Measurements from ENCODE around the gene FOXK1.

The FOXK1 gene

DNA sequence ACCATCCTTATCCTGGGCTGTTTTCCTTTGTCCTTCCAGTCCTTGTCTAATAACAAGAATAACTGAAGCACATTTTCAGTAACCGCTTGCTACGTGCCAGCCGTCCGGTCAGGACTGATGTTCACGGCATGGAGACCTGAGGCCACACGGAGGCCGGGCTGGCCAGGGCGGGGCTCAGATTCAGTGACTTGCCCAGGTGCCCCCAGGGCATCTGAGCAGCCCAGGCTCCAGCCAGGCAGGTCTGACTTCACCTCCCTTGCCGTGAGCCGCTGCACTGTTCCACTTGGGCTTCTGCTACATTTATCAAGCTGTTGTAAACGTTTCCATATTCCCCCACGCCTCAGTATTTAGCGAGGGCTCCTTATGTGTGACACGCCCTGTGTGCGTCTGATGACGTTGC lies 49.7 kb downstream of the FOXK1 start:
- Mint-ChIP-seq H3K9me3 (no peaks in the 10 kb centered on the region), H3K4me3 (no peak overlapping the region), H3K36me3 (ENCODE audit: low read depth) (peaks cover 63% of the 10 kb centered on the region), H3K27ac (no peak overlapping the region), H3K27me3 (no peaks in the 10 kb centered on the region), H3K4me1 (ENCODE audit: low read depth) (peaks cover 58% of the 10 kb centered on the region)
- DNase-seq, result no peak

DNA sequence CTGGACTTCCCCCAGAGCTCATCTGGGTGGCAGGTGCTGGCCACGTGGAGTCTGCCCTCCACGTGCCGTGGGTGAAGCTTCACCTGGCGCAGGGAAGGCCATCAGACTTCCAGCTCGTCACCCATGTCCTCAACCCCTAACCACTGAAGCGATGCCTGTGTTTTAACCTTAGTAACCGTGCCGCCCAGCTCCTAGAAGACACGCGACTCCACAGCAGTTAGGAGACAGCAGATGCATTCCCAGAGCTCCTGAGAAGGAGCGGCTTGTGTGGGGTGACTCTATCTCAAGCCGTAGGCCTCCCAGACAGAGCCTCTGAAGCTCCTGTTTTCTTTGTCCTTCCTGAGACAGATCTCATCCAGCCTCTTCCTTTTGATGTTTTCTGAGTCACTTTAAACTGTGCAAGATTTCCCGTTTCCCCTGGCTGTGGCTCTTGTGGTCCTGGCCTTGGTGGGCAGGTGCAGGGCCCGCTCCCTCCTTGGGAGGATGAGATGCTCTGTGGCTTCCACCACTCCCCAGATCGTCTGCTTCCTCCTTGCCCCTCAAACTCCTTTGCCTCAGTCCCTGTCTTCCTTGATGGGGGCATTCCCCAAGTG lies 51.9 kb downstream of the FOXK1 start:
- no peaks in the 10 kb centered on the region for H3K9me3 Mint-ChIP-seq
- peak overlapping the region; percentile 94 for H3K27ac Mint-ChIP-seq
- peaks cover 61% of the 10 kb centered on the region for H3K36me3 Mint-ChIP-seq (ENCODE audit: low read depth)
- H3K4me3 Mint-ChIP-seq, result peak overlapping the region; percentile 32
- peaks cover 66% of the 10 kb centered on the region for H3K4me1 Mint-ChIP-seq (ENCODE audit: low read depth)
- peak; percentile 42 for DNase-seq
- H3K27me3 Mint-ChIP-seq, result no peaks in the 10 kb centered on the region

DNA sequence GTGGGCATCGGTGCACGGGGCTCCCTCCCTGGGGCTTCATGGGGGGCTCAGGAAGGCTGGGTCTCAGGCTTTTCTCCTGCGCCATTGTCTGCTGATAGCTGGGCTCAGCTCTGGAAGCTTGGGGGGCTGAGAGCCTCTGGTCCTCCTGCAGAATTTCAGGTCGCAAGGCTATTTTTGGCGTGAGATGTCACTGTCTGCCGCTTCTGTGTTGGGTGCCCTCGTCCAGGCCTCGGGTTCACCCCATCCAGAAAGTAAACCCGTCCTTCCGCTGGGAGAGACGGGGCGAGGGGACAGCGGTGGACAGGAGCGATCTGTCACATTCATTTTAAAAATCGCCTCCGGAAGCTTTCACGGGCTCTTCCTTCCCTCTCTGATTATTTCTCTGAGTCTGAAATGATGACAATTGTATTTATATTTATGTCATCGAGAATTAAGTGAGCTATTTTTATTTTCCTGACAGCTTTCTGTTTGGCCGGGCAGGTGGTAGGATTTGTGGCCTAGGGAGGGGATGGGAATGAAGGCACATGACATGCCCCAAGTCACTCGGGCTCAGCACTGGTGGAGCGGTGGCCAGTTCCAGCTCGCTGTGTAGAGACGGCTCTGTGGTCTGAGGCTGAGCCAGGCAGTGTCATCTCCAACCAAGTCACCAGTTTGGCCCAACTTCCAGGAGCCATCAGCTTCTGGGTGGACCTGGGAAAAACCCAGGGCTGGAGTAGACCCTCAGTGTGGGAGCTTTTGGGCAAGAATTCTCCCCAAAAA lies 52.7 kb downstream of the FOXK1 start:
- Mint-ChIP-seq H3K9me3 (no peaks in the 10 kb centered on the region), H3K4me3 (no peak overlapping the region)

DNA sequence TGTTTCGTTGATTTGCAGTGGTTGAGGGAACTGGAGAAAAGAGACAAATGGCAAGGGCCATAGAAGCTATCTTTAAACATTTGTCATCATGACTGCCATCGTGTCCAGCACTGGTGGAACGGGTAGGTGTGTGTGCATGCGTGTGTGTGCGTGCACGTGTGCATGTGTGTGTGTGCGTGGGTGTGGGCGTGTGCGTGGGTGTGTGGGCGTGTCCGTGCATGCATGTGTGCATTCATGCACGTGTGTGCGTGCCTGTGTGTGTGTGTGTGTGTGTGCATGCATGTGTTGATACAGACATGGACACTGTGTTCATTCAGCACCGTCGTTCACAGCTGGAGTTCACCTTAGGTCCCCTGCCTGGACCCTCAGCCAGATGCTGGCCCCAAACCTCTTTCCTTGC lies 55.2 kb downstream of the FOXK1 start:
- H3K9me3 Mint-ChIP-seq, result no peaks in the 10 kb centered on the region
- no peaks in the 10 kb centered on the region for H3K27me3 Mint-ChIP-seq
- no peak for DNase-seq
- peak overlapping the region; percentile 50 for H3K27ac Mint-ChIP-seq
- H3K4me1 Mint-ChIP-seq (ENCODE audit: low read depth), result peaks cover 64% of the 10 kb centered on the region
- H3K4me3 Mint-ChIP-seq, result no peak overlapping the region
- peaks cover 62% of the 10 kb centered on the region for H3K36me3 Mint-ChIP-seq (ENCODE audit: low read depth)

More for the DNA sequence above, 52.7 kb downstream of the FOXK1 start:
- peaks cover 62% of the 10 kb centered on the region for H3K36me3 Mint-ChIP-seq (ENCODE audit: low read depth)
- DNase-seq, result no peak
- no peaks in the 10 kb centered on the region for H3K27me3 Mint-ChIP-seq
- H3K27ac Mint-ChIP-seq, result peak overlapping the region; percentile 77
- H3K4me1 Mint-ChIP-seq (ENCODE audit: low read depth), result peaks cover 71% of the 10 kb centered on the region

DNA sequence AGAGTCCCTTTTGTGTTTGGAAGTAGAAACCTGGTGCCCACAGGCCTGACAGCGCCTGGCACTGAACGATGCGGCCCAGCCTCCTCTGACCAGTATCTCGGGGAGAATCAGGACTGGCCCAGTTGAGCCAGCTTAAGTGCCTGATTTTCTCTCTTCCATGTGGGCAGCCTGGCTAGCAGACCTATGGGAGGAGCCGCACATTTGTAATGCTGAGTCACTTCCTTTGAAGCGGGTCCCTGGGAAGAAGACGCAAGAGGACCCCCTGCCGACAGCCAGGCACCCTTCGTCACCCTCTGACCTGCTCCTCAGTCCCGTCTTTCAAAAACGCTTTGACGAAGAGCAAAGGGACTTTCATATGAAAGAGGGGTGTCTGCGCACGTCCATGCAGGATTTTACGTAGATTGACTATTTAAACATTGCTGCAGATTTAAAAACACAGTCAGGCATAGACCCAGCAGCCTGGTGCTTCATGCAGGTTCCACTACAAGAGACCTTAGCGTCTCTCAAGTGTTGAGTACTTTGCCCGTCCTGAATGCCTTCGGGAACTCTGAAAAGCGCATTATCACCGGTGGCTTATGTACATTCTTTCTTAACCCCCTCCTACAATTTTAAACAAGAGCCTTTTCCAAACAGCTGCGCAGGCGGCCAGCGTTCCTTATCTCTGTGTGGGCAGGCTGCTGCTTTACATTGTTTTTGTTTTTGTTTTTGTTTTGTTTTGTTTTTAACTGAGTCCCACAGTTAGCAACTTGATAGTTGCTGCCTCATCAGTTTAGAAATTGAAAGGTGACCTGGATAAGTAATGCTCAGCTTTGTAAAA lies 56.8 kb downstream of the FOXK1 start:
- peaks cover 63% of the 10 kb centered on the region for H3K4me1 Mint-ChIP-seq (ENCODE audit: low read depth)

DNA sequence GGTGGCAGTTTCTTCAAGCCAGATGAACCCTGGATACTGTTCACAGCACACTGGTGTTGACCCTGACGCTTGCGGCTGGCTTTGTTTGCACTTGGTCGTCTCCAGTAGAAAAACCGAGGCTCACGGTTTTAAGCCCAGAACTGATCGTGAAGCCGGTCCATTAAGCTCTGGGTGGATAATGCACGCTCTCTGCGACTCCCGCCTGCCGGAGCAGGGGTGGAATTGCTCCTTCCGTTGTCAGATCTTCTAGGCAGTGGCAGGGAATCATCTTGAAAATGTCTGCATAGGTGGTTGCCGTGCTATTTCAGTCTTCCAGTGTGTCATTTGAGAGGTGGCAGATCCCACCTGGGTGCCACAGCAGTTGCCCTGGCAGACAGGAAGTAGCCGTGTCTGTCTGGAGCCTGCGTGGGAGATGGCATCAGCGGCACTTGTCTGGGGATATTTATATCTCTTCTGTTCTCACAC lies 57.5 kb downstream of the FOXK1 start:
- peaks cover 67% of the 10 kb centered on the region for H3K36me3 Mint-ChIP-seq (ENCODE audit: low read depth)
- DNase-seq, result peak; percentile 45
- H3K9me3 Mint-ChIP-seq, result no peaks in the 10 kb centered on the region
- H3K27ac Mint-ChIP-seq, result peak overlapping the region; percentile 94
- no peaks in the 10 kb centered on the region for H3K27me3 Mint-ChIP-seq
- peak overlapping the region; percentile 67 for H3K4me3 Mint-ChIP-seq
- H3K4me1 Mint-ChIP-seq (ENCODE audit: low read depth), result peaks cover 64% of the 10 kb centered on the region

More for the DNA sequence above, 56.8 kb downstream of the FOXK1 start:
- peak overlapping the region; percentile 94 for H3K27ac Mint-ChIP-seq
- no peaks in the 10 kb centered on the region for H3K27me3 Mint-ChIP-seq
- H3K36me3 Mint-ChIP-seq (ENCODE audit: low read depth), result peaks cover 65% of the 10 kb centered on the region
- no peaks in the 10 kb centered on the region for H3K9me3 Mint-ChIP-seq
- H3K4me3 Mint-ChIP-seq, result peak overlapping the region; percentile 67
- DNase-seq, result peak; percentile 51

DNA sequence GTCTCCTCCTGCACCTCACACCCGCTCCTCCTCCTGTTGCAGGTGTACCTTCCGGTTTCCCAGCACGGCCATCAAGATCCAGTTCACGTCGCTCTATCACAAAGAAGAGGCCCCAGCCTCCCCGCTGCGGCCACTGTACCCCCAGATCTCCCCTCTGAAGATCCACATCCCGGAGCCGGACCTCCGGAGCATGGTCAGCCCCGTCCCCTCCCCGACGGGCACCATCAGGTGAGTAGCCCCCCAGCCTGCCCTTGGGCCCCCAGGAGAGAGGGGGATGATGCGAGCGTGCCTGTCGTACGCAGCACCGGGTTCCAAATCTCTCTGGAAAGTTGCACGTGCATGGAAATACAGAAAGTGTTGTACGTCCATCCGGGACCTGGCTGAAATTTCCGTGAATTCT lies 58.7 kb downstream of the FOXK1 start:
- no peak overlapping the region for H3K4me3 Mint-ChIP-seq
- H3K36me3 Mint-ChIP-seq (ENCODE audit: low read depth), result peaks cover 60% of the 10 kb centered on the region
- H3K4me1 Mint-ChIP-seq (ENCODE audit: low read depth), result peaks cover 71% of the 10 kb centered on the region
- H3K27me3 Mint-ChIP-seq, result no peaks in the 10 kb centered on the region
- no peak overlapping the region for H3K27ac Mint-ChIP-seq
- DNase-seq, result no peak
- H3K9me3 Mint-ChIP-seq, result no peaks in the 10 kb centered on the region

DNA sequence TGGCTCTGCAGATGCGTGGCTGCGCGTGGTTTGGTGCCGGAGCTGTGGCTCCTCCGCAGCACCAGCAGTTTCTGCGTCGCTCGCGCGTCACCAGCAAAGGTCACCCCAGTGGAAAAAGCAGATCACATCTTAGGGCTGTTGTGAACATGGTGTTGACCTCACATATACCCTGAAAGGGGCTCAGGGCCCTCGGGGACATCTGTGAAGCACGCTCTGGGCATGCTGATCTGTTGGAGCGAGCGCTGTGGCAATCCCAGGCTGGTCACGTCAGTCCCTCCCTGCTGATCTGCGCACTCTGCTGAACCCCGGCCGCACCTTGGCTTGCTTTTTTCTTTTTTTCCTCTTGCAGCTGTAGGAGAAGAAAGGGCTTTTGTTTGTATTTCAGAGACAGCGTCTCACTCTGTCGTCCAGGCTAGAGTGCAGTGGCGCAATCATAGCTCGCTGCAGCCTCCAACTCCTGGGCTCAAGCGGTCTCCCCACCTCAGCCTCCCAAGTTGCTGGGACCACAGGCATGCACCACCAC lies 60.0 kb downstream of the FOXK1 start:
- H3K27ac Mint-ChIP-seq, result peak overlapping the region; percentile 76

DNA sequence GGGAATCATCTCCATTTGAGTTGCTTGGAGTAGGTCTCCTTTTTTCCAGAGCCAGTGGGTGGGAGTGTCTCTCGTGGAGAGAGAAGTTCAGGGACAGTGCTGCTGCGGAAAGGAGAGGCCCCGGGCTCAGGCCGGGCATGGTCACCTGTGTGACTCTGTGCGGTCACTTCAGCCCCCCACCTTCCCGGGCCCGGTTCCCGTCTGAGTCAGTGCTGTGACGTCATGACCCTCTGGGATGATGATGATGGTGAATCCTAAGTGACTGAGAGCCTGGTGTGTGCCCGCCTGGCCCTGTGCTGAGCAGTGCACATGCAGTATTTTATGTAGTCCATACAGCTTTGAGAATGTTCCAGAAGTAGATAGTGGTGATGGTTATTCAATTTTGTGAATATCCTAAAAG lies 60.8 kb downstream of the FOXK1 start:
- Mint-ChIP-seq H3K9me3 (no peaks in the 10 kb centered on the region), H3K4me3 (no peak overlapping the region), H3K4me1 (ENCODE audit: low read depth) (peaks cover 79% of the 10 kb centered on the region), H3K36me3 (ENCODE audit: low read depth) (peaks cover 67% of the 10 kb centered on the region), H3K27ac (no peak overlapping the region), H3K27me3 (no peaks in the 10 kb centered on the region)
- DNase-seq, result no peak

More for the DNA sequence above, 60.0 kb downstream of the FOXK1 start:
- Mint-ChIP-seq H3K27me3 (no peaks in the 10 kb centered on the region), H3K9me3 (no peaks in the 10 kb centered on the region), H3K36me3 (ENCODE audit: low read depth) (peaks cover 66% of the 10 kb centered on the region), H3K4me1 (ENCODE audit: low read depth) (peaks cover 77% of the 10 kb centered on the region), H3K4me3 (no peak overlapping the region)
- no peak for DNase-seq

DNA sequence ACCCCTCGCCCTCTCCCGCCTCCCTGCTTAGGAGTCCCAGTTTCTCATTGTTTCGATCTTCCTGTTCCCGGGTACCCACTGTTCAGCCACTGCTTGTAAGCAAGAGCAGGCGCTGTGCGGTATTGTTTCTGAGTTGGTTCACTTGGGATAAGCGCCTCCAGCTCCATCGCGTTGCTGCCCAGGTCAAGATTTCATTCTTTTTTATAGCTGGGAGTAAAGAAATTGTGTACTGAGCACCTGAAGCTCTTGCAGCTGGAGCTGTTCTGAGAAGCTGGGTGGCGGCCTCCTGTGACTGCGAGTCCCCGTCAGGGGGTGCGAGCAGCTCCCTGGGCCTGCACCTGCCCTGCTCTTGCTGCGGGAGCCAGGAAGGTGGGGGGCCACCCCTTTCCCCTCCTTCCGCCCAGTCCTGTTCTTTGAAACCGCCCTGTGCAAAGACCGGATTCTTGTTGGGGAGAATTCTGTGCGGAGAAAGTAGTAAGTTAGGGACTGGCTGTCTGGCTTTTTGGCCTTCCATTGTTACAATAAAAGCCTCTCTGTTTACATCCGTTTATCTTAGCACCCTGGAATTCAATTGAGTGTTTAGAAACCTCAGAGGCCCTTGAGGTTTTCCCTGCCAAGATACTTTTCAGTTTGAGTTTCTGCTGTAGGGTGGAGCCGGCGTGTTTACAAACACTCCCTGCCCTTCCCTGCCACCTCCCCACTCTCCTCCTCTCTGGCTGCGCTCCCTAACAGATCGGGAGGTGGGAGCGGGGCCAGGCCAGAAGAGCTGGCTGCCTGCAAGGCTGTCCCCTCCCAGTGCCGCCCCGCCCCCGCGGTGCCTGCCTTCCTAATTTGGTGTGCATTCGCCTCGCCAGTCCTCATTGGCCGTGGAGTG lies 62.5 kb downstream of the FOXK1 start:
- Mint-ChIP-seq H3K4me1 (ENCODE audit: low read depth) (peaks cover 78% of the 10 kb centered on the region), H3K9me3 (no peaks in the 10 kb centered on the region)

DNA sequence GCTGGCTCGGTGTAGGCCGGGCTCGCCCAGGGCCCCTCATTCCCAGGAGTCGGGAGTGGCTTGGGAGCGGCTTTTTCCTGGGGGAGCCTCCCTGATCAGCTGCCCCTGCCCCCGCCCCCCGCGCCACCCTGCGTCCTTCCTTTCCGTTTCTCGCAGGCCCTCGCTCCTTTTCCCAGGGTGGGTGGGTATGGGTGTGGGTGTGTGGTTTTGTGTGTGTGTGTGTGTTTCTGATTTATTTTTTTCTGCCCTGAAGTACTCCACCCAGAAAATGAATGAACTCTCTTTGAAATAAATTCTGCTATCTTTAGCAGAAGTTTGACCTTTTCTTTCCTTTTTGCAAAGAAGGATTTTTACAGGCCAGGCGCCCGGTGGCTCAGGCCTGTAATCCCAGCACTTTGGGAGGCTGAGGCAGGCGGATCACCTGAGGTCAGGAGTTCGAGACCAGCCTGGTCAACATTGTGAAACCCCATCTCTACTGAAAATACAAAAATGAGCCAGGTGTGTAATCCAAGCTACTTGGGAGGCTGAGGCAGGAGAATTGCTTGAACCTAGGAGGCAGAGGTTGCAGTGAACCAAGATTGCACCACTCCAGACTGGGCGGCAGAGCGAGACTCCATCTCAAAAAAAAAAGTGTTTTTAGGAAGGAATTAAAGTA lies 63.3 kb downstream of the FOXK1 start:
- H3K36me3 Mint-ChIP-seq (ENCODE audit: low read depth), result peaks cover 76% of the 10 kb centered on the region
- H3K27ac Mint-ChIP-seq, result peak overlapping the region; percentile 92
- H3K27me3 Mint-ChIP-seq, result no peaks in the 10 kb centered on the region
- H3K4me3 Mint-ChIP-seq, result peak overlapping the region; percentile 75
- DNase-seq, result no peak
- no peaks in the 10 kb centered on the region for H3K9me3 Mint-ChIP-seq
- H3K4me1 Mint-ChIP-seq (ENCODE audit: low read depth), result peaks cover 74% of the 10 kb centered on the region

More for the DNA sequence above, 62.5 kb downstream of the FOXK1 start:
- Mint-ChIP-seq H3K4me3 (peak overlapping the region; percentile 75), H3K27me3 (no peaks in the 10 kb centered on the region), H3K36me3 (ENCODE audit: low read depth) (peaks cover 71% of the 10 kb centered on the region), H3K27ac (peak overlapping the region; percentile 92)
- peak; percentile 78 for DNase-seq

DNA sequence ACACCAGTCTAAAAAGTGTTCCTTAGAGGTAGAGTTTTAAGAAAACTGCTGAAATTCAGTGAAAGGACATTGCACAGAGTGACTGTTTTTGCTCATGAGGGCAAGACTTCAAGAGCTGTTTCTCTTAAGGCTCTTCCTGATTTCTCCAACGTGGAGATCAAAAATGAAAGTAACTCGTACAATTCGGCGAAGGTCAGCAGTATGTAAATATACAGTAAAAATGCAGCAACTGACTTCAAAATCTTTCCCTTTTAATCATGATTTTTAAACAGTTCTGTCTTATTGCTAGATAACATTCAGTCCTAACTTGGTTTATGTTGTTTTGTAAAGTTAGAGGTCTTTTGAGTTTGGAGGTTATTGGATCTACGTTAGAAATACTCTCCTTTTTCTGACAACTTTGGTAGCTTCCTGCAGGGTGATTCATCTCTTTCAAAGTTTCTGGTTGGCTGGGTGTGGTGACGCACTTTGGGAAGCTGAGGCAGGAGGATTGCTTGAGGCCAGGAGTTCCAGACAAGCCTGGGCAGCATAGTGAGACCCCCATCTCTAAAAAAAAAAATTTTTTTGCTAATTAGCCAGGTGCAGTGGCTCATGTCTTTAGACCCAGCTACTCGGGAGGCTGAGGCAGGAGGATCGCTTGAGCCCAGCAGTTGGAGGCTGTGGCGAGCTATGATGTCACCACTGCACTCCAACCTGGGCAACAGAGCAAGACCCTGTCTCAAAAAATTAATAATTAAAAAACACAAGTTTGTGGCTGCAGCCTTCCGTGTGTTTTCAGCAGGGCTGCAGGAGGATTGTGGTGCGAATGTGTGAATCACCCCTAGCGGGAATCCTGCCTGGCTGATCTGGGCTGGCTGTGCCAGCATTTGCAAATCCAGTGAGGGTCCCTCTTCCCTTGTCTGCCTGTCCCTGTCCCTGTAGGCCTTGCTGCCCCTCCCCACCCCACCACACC lies 64.2 kb downstream of the FOXK1 start:
- peak overlapping the region; percentile 75 for H3K4me3 Mint-ChIP-seq
- DNase-seq, result no peak
- peak overlapping the region; percentile 92 for H3K27ac Mint-ChIP-seq
- H3K36me3 Mint-ChIP-seq (ENCODE audit: low read depth), result peaks cover 71% of the 10 kb centered on the region
- peaks cover 72% of the 10 kb centered on the region for H3K4me1 Mint-ChIP-seq (ENCODE audit: low read depth)
- no peaks in the 10 kb centered on the region for H3K9me3 Mint-ChIP-seq
- no peaks in the 10 kb centered on the region for H3K27me3 Mint-ChIP-seq
